ENCODE measurements around the gene INS.

INS gene

DNA sequence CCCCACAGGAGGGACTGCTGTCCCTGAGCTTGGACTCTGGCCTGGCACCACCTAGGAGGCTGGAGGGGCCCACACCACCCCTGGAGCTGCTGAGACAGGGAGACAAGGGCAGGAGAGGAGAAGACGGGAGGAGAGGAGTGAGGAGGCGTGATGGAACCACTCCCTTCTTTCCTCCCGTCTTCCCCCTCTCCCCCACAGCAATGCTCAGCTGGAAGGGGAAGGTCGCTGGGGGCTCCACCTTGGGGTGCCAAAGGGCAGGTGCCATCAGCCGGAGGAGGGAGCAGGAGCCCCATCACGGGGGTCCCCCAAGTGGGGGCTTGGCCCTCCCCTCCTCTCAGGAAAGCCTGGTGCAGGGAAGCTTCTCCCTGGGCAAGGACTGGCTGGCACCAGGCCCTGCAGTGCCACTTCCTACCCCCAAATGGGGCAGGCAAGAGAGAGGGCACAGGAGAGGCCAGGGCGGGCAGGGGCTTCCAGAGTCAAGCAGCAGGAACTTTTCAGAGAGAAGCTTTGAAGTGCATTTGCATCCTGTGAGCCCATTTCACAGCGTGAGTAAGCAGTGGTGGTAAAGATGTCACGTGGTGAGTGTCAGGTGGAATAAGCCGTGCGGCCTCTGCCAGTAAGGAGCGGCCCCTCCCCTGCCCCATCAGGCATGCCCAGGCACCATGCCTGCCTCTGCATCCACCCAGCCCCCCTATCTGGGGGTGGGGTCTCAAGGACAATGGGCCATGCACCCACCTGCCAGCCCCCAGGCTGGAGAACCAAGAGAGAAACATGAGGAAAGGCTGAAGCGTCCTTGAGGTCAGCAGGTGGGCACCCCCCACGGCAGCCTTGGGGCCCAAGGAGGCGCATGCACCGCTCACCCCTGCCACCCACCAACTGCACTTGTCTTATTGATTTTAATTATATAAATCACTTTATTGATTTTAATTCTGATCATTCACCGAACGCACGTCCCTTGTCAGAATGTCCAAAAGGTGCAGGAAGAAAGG lies 26.7 kb downstream of the INS start:
- TF ChIP-seq, protein P1, sequence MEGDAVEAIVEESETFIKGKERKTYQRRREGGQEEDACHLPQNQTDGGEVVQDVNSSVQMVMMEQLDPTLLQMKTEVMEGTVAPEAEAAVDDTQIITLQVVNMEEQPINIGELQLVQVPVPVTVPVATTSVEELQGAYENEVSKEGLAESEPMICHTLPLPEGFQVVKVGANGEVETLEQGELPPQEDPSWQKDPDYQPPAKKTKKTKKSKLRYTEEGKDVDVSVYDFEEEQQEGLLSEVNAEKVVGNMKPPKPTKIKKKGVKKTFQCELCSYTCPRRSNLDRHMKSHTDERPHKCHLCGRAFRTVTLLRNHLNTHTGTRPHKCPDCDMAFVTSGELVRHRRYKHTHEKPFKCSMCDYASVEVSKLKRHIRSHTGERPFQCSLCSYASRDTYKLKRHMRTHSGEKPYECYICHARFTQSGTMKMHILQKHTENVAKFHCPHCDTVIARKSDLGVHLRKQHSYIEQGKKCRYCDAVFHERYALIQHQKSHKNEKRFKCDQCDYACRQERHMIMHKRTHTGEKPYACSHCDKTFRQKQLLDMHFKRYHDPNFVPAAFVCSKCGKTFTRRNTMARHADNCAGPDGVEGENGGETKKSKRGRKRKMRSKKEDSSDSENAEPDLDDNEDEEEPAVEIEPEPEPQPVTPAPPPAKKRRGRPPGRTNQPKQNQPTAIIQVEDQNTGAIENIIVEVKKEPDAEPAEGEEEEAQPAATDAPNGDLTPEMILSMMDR (conservative IDR thresholded peaks at IDR 0.05; ENCODE audit: low read length), result no peak
- DNase-seq (ENCODE audit: low read depth), result no peak
- no peak overlapping the region for H3K4me3 ChIP-seq (ENCODE audit: low read length)

DNA sequence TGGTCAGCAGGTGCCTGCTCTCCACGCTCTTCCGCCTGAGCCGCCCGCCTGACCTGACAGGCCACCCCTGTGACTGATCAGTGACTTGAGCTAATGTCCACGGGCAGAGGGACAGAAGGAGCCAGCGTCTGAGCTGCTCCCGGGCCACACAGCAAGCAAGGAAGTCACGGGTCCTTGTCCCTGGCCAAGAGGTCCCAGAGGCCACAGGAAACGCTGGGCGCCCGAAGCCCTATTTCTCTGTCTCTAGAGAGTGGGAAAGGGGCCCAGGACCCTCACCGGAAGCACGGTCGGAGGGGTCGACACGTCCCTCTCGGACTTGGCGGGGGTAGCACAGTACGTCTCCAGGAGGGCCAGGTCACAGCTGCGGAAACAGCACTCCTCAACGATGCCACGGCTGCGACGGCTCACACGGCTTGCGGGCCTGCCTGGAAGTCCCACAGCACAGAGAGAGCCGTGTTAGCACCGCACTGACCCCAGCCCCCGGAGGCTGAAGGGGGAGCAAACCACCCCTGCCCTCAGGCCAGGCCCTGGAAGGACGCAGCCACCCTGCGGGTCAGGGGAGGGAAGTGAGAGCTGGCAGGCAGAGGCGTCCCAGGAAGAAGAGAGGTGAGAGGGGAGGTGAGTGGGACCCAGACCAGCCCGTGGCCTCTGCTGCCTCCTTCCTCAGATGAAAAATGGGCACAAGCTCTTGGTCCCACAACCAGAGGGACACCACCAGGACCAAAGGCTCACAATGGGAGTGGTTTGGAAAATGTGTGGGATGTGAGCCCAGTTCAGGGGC lies 27.6 kb downstream of the INS start:
- H3K4me3 ChIP-seq (ENCODE audit: low read length), result no peak overlapping the region
- no peak for DNase-seq (ENCODE audit: low read depth)
- TF ChIP-seq, protein P1 (conservative IDR thresholded peaks at IDR 0.05; ENCODE audit: low read length), result no peak

DNA sequence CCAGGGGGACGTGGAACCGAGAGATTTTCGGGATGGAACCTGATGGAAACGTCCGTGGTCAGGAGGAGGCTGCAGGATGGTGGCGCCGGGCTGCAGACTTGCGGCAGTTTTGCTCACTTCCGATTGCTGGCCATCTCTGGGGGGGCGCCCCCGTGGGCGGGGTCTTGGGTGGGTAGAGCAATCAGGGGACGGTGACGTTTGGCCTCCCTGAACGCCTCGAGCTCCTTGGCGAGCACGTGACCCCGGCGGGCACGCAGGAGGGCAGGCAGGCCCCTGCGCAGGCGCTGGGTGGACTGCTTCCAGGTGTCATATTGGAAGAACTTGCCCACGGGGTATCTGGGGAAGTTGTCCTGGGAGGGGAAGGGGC lies 28.2 kb downstream of the INS start:
- DNase-seq (ENCODE audit: low read depth), result no peak
- H3K4me3 ChIP-seq (ENCODE audit: low read length), result no peak overlapping the region
- TF ChIP-seq, protein P1 (conservative IDR thresholded peaks at IDR 0.05; ENCODE audit: low read length), result no peak

DNA sequence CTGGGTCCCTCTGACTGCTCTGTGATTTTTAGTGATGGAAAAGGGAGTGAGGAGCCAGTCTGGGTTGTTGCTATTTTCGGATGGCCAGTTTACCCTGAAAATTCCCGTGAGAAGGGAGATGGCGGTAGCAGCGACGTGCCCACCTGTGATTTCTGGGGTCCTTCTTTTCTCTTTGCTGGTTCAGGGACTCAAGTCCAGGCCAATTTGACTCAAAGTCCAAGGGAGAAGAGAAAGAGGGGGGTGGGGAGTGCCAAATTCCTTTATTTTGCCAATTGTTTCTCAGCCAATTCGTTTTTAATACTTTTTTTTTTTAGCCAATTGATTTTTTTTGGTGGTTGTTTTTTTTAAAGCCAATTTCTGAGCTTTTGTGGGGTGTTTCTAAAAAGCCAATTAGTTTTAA lies 28.8 kb downstream of the INS start:
- DNase-seq (ENCODE audit: low read depth), result no peak
- H3K4me3 ChIP-seq (ENCODE audit: low read length), result no peak overlapping the region
- TF ChIP-seq, protein P1 (conservative IDR thresholded peaks at IDR 0.05; ENCODE audit: low read length), result no peak

DNA sequence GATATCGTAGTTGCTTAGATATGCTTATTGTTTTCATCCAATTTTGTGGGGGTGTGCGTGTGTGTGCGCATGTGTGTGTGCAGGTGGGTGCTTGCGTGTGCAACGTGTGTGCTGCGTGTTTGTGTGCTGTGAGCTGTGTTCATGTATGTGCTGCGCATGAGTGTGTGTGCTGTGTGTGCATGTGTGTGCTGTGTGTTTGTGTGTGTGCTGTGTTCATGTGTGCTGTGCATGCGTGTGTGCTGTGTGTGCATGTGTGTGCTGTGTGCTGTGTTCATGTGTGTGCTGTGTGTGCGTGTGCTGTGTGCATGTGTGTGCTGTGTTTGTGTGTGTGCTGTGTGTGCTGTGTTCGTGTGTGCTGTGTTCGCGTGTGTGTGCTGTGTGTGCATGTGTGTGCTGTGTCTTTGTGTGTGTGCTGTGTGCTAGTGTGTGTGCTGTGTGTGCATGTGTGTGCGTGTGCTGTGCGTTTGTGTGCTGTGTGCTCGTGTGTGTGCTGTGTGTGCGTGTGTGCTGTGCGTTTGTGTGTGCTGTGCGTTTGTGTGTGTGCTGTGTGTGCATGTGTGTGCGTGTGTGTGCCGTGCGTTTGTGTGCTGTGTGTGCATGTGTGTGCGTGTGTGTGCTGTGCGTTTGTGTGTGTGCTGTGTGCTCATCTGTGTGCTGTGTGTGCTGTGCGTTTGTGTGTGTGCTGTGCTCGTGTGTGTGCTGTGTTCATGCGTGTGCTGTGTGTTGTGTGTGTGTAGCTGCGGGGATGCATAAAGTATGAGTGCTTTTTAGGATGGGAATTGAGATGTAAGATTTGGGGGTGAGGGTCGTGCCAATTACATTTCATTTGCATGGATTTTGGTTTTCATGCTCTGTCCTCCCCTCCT lies 29.4 kb downstream of the INS start:
- H3K4me3 ChIP-seq (ENCODE audit: low read length), result no peak overlapping the region
- TF ChIP-seq, protein P1 (conservative IDR thresholded peaks at IDR 0.05; ENCODE audit: low read length), result no peak
- no peak for DNase-seq (ENCODE audit: low read depth)

DNA sequence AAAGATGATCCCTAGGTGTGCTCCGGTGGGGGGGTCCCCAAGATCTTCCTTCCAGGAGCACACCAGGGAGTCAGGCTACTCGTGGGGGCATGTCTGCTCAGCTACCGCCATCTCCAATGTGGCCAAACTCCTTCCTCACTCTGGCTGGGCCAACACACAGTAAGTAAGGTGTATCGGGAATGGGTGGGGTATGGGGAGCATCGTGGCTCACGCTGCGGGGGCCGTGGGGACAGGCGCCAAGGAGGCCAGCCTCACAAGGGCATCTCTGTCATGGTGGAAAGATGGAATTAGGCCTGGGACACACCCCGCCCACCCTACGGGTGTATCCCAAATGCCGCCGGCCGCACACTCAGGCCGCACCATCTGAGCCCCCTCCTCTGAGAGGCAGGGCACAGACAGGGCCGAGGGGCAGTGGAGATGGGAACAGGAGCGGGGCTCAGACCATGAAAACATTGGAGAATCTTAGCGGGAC lies 30.1 kb downstream of the INS start:
- H3K4me3 ChIP-seq (ENCODE audit: low read length), result no peak overlapping the region
- DNase-seq (ENCODE audit: low read depth), result no peak
- TF ChIP-seq, protein P1 (conservative IDR thresholded peaks at IDR 0.05; ENCODE audit: low read length), result no peak

Measured in AG10803 (cell line).